Body of pancreas (tissue), 4 donors: ENCODE results near the gene PTPRA.

Experiments used
- POLR2A ChIP-seq, 3 donors: fragments of 450-650 bp; IDR thresholded peaks; one replicate each; pipeline ENCODE4 v1.6.1; 2016; ENCODE audit warnings: antibody characterized with exemption in 3 of 3, mild to moderate bottlenecking in 2 of 3
- TF ChIP-seq, protein P1 (sequence below), 7 experiments: fragments of 450-650 bp in 4 of 7; fragments of 200-600 bp in 3 of 7; sonication (generic) in 3 of 7; IDR thresholded peaks; one replicate each; pipeline ENCODE4 v1.5.1; 2016 to 2019; ENCODE audit warnings: antibody characterized with exemption in 7 of 7

DNA sequence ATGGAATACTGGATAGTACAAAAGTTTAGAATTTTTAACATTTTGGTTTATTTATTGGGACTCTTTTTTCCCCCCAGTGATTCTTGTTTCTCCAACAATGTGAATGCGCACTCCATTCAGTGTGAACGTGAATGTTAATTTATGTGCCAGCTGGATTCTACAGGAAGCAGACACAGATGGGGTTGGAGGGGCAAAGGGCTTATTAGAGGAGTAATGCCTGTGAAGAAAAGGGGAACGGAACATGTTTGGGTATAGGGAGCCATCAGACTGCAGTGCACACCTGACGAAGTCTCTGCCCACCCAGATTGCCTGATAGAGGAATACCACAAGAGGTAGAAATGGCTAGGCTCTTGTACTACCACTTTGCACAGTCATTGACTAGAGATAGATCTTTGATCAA lies 48.2 kb downstream of the PTPRA start:
- TF ChIP-seq, protein P1, sequence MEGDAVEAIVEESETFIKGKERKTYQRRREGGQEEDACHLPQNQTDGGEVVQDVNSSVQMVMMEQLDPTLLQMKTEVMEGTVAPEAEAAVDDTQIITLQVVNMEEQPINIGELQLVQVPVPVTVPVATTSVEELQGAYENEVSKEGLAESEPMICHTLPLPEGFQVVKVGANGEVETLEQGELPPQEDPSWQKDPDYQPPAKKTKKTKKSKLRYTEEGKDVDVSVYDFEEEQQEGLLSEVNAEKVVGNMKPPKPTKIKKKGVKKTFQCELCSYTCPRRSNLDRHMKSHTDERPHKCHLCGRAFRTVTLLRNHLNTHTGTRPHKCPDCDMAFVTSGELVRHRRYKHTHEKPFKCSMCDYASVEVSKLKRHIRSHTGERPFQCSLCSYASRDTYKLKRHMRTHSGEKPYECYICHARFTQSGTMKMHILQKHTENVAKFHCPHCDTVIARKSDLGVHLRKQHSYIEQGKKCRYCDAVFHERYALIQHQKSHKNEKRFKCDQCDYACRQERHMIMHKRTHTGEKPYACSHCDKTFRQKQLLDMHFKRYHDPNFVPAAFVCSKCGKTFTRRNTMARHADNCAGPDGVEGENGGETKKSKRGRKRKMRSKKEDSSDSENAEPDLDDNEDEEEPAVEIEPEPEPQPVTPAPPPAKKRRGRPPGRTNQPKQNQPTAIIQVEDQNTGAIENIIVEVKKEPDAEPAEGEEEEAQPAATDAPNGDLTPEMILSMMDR (IDR thresholded peaks at IDR 0.05), result no peak
- no peak for TF ChIP-seq POLR2A (IDR thresholded peaks at IDR 0.05)
